HepG2 (cell line): ENCODE measurements around the gene ACTN4. TPM values are rescaled to one million over a fixed set of nuclear protein-coding genes. Genes with fewer than 3 reads are reported as not detected.
"Not testable (repeated sequence)": the region's sequence is repeated elsewhere in the genome, so short reads cannot be mapped to it uniquely, and the experiment has no call there.

Source experiments
- ATAC-seq: fragments of 200-7000 bp; cut with Tn5 transposase; 3 replicates; pipeline ENCODE4 v1.9.1; 2020; ENCODE audit warnings: mild to moderate bottlenecking, moderate library complexity
- BruUV-seq: library from RNA; stranded (reverse); fragments of 400-500 nt; replicated peaks from 2 replicates; lab custom pipeline; 2021; lab: Mats Ljungman, UMichigan
- CTCF ChIA-PET: fragments of 300-600 bp; formaldehyde crosslinking; extraction: SDS; loops from one replicate; lab custom pipeline; 2021; ENCODE audit warnings: low total read pairs, inconsistent platforms, low intra/inter-chr PET ratio; lab: Yijun Ruan, JAX
- POLR2A ChIA-PET: fragments of 350-600 bp; sonication (Branson Sonifier 250); formaldehyde crosslinking; loops from one replicate; lab custom pipeline; 2020; ENCODE audit warnings: antibody characterized with exemption, inconsistent platforms; lab: Yijun Ruan, JAX
- DNase-seq: peaks from one replicate; pipeline ENCODE4 v3.0.0-alpha.2; 2015; ENCODE audit warnings: low spot score
- FAIRE-seq: peaks from 3 replicates; lab custom pipeline; 2011; peaks lifted over from hg19 to GRCh38; lab: Jason Lieb, UNC
- H2AFZ ChIP-seq: one replicate; pipeline ENCODE4 v1.6.1; 2011; ENCODE audit warnings: low read length, inconsistent platforms
- H3K27ac ChIP-seq: fragments of 300-600 bp; 3 replicates; pipeline ENCODE4 v1.8.0; 2011; ENCODE audit warnings: mixed run types, mild to moderate bottlenecking, mixed read lengths, low read length, inconsistent platforms; ENCODE audit not compliant: insufficient read depth; ENCODE audit errors: extremely low read length
- H3K27me3 ChIP-seq, 2 experiments: fragments of 200-600 bp in 1 of 2; 2 replicates in 1 of 2; 3 replicates in 1 of 2; pipeline versions ENCODE4 v1.6.0 to v1.8.0; 2011; ENCODE audit warnings: low read length in 2 of 2, mild to moderate bottlenecking in 2 of 2, moderate library complexity in 2 of 2, inconsistent platforms in 1 of 2; ENCODE audit not compliant: insufficient read depth in 2 of 2, control insufficient read depth in 1 of 2
- H3K36me3 ChIP-seq, 2 experiments: fragments of 200-600 bp in 1 of 2; replicated peaks in 1 of 2; 2 replicates in 1 of 2; 3 replicates in 1 of 2; pipeline versions ENCODE4 v1.5.1 to v1.8.0; 2011; ENCODE audit warnings: low read length in 2 of 2, inconsistent platforms in 1 of 2; ENCODE audit not compliant: insufficient read depth in 2 of 2, control insufficient read depth in 1 of 2
- H3K4me1 ChIP-seq: 2 replicates; pipeline ENCODE4 v1.5.1; 2012; ENCODE audit warnings: low read length, inconsistent platforms; ENCODE audit not compliant: insufficient read depth
- H3K4me2 ChIP-seq: 2 replicates; pipeline ENCODE4 v1.6.0; 2011; ENCODE audit warnings: low read depth, low read length, inconsistent platforms
- H3K4me3 ChIP-seq, 3 experiments: fragments of 200-600 bp in 1 of 3; sonication (generic), shearing (Covaris generic) in 1 of 3; replicated peaks in 1 of 3; 2 replicates each; pipeline ENCODE4 v1.5.1; 2011 to 2016; ENCODE audit warnings: low read length in 3 of 3, inconsistent platforms in 2 of 3, low read depth in 2 of 3, mild to moderate bottlenecking in 2 of 3, control low read depth in 1 of 3, mixed read lengths in 1 of 3; ENCODE audit not compliant: insufficient read depth in 1 of 3
- H3K79me2 ChIP-seq: one replicate; pipeline ENCODE4 v1.6.1; 2011; ENCODE audit warnings: low read length, inconsistent platforms; ENCODE audit not compliant: insufficient read depth
- H3K9ac ChIP-seq: 2 replicates; pipeline ENCODE4 v1.6.0; 2011; ENCODE audit warnings: mild to moderate bottlenecking, low read depth, low read length, inconsistent platforms; ENCODE audit not compliant: insufficient read depth
- H3K9me3 ChIP-seq: 2 replicates; pipeline ENCODE4 v1.5.1; 2012; ENCODE audit warnings: mild to moderate bottlenecking, low read length
- H4K20me1 ChIP-seq: 2 replicates; pipeline ENCODE4 v1.6.0; 2011; ENCODE audit warnings: inconsistent platforms, mild to moderate bottlenecking, low read length, moderate library complexity; ENCODE audit not compliant: insufficient read depth
- ARID5B ChIP-seq: IDR thresholded peaks from 2 replicates; pipeline ENCODE4 v1.4.0; 2020; ENCODE audit warnings: mild to moderate bottlenecking, missing genetic modification reagents
- FOXA1 ChIP-seq, 2 experiments: fragments of 450-650 bp in 1 of 2; sonication (generic) in 1 of 2; formaldehyde crosslinking in 1 of 2; IDR thresholded peaks; 2 replicates each; pipeline versions ENCODE4 v1.4.0 to v1.6.1; 2016 to 2020; ENCODE audit warnings: missing genetic modification reagents in 1 of 2
- FOXA3 ChIP-seq: IDR thresholded peaks from 2 replicates; pipeline ENCODE4 v1.6.1; 2016; ENCODE audit warnings: missing genetic modification reagents, missing compliant biosample characterization
- FOXK1 ChIP-seq: sonication (generic); formaldehyde crosslinking; IDR thresholded peaks from 2 replicates; pipeline ENCODE4 v1.4.0; 2020; ENCODE audit warnings: low read depth, missing genetic modification reagents, borderline replicate concordance
- FOXP1 ChIP-seq, 2 experiments: fragments of 450-650 bp in 1 of 2; IDR thresholded peaks; 2 replicates each; pipeline ENCODE4 v1.6.1; 2017 to 2018; ENCODE audit warnings: antibody characterized with exemption in 1 of 2
- SAP130 ChIP-seq: IDR thresholded peaks from 2 replicates; pipeline ENCODE4 v1.6.1; 2016; ENCODE audit warnings: low read depth
- SOX13 ChIP-seq, 3 experiments: fragments of 450-650 bp in 1 of 3; sonication (generic) in 1 of 3; formaldehyde crosslinking in 1 of 3; IDR thresholded peaks in 2 of 3; conservative IDR thresholded peaks in 1 of 3; 2 replicates each; pipeline versions ENCODE4 v1.5.0 to v1.6.1; 2016 to 2020; ENCODE audit warnings: antibody characterized with exemption in 1 of 3, mild to moderate bottlenecking in 1 of 3, missing compliant biosample characterization in 1 of 3, missing genetic modification reagents in 1 of 3, moderate library complexity in 1 of 3
- WGBS: methylation state at CpG from one replicate; pipeline ENCODE4 v1.1.6; 2017; ENCODE audit warnings: low lambda C conversion rate; 5-methylcytosine and 5-hydroxymethylcytosine counted together
- in situ Hi-C: cut with HindIII; loops from 2 replicates; pipeline ENCODE4 v1.10.0; 2017; ENCODE audit warnings: low pct_unique_long_range_greater_than_20kb; ENCODE audit not compliant: extremely low pct_ligation_motif_present
- intact Hi-C: fragments of 100-400 bp; cut with micrococcal nuclease; formaldehyde crosslinking; loops from one replicate; pipeline ENCODE4 v1.10.0; 2022; ENCODE audit not compliant: unreplicated experiment
- polyA plus RNA-seq, 8 experiments: library from polyadenylated mRNA; depleted of rRNA in 3 of 8; stranded (reverse) in 7 of 8; unstranded in 1 of 8; fragments of >200 nt; fragmentation: Illumina TruSeq in 4 of 8; extraction: Trizol in 4 of 8; gene quantifications; 2 replicates each; pipeline versions ENCODE4 v1.2.1 to v1.2.3, GENCODE V29; 2011 to 2016; ENCODE audit warnings: low read depth in 4 of 8, missing spikeins in 1 of 8, mixed read lengths in 1 of 8; ENCODE audit not compliant: insufficient read depth in 1 of 8
- total RNA-seq, 5 experiments: library from RNA; depleted of rRNA; stranded (reverse); fragments of >200 nt; fragmentation: Illumina TruSeq; extraction: Trizol; gene quantifications; 2 replicates each; pipeline ENCODE4 v1.2.3, GENCODE V29; 2016; ENCODE audit warnings: low read depth in 1 of 5

ACTN4 gene
- total and polyA plus RNA-seq, 2 of the 13 experiments (the other 11 are each of a cell fraction or from before 2014, with no cell fraction given) = 171 to 192 TPM

- CTCF ChIA-PET, H3K27me3 ChIP-seq, H3K36me3 ChIP-seq, H2AFZ ChIP-seq, intact Hi-C loops, H4K20me1 ChIP-seq, H3K79me2 ChIP-seq, BruUV-seq, POLR2A ChIA-PET, ATAC-seq, H3K4me3 ChIP-seq, H3K9ac ChIP-seq, H3K9me3 ChIP-seq, DNase-seq, H3K4me2 ChIP-seq, FAIRE-seq, in situ Hi-C loops, H3K27ac ChIP-seq: not testable (repeated sequence)
- WGBS = 75% methylated on average over 3 of the region's 3 CpGs
- peaks cover 37% of the 10 kb centered on the region for H3K4me1 ChIP-seq
Observed at GRCh38 chr19:38753783-38754182, 106.3 kb downstream of the ACTN4 start.

GRCh38 chr19:38754196-38754595, 106.7 kb downstream of the ACTN4 start:
- DNase-seq; TF ChIP-seq FOXA1, SOX13, FOXP1 (IDR thresholded peaks at IDR 0.05): not testable (repeated sequence)
- TF ChIP-seq FOXK1 (CRISPR knock-in tag) = peak; percentile 23; the same call in 1 of the 2 replicates
- TF ChIP-seq FOXA1 (CRISPR knock-in tag; IDR thresholded peaks at IDR 0.05) = 0 out of 2 replicates have a peak, but pooled peaks have one; percentile 55
- TF ChIP-seq ARID5B (CRISPR knock-in tag) = peak; percentile 28; the same call in 1 of the 2 replicates
- peak; percentile 41 for TF ChIP-seq SAP130
- TF ChIP-seq SOX13 (CRISPR knock-in tag; conservative IDR thresholded peaks at IDR 0.05 in 1 of 2, IDR thresholded peaks at IDR 0.05 in 1 of 2) = 0 out of 4 replicates have a peak, but pooled peaks of 1 of the 2 experiments have one; percentile 8
- TF ChIP-seq FOXP1 (CRISPR knock-in tag; IDR thresholded peaks at IDR 0.05) = 0 out of 2 replicates have a peak, but pooled peaks have one; percentile 28
- peak; percentile 85 for TF ChIP-seq FOXA3 (CRISPR knock-in tag)
- TF ChIP-seq, all 625 proteins: peak for 7; not testable (repeated sequence) for 618
- H2AFZ ChIP-seq, in situ Hi-C loops, CTCF ChIA-PET, ATAC-seq, H4K20me1 ChIP-seq, H3K4me3 ChIP-seq, FAIRE-seq, H3K9me3 ChIP-seq, H3K27me3 ChIP-seq, H3K9ac ChIP-seq, H3K4me2 ChIP-seq, H3K36me3 ChIP-seq, H3K79me2 ChIP-seq, H3K27ac ChIP-seq, intact Hi-C loops, POLR2A ChIA-PET: not testable (repeated sequence)
- 18% methylated on average over 1 of the region's 2 CpGs for whole genome bisulfite sequencing
- peaks cover 37% of the 10 kb centered on the region for H3K4me1 ChIP-seq
- TSS peak; percentile 45 for BruUV-seq
